Body of pancreas (tissue), 4 donors: ENCODE data around the gene RBM26. TPM values are rescaled to one million over a fixed set of nuclear protein-coding genes. Genes with fewer than 3 reads are reported as not detected.

Source experiments
- ATAC-seq: fragments of 150-250 bp; one replicate; pipeline ENCODE4 v1.9.1; 2016
- DNase-seq, 4 donors: peaks; one replicate each; pipeline ENCODE4 v3.0.0-alpha.2; 2019
- H3K27ac ChIP-seq, 4 donors: fragments of 200-600 bp; sonication (generic); 1 replicate in 3 of 4; 2 replicates in 1 of 4; pipeline versions ENCODE4 v1.5.1 to v1.6.1; 2016 to 2019; ENCODE audit warnings: mild to moderate bottlenecking in 1 of 4, mixed read lengths in 1 of 4, moderate library complexity in 1 of 4
- H3K27me3 ChIP-seq, 2 donors: fragments of 200-600 bp; sonication (generic); one replicate each; pipeline ENCODE4 v1.6.0; 2016; ENCODE audit warnings: mild to moderate bottlenecking in 1 of 2
- H3K36me3 ChIP-seq, 2 donors: fragments of 200-600 bp; sonication (generic); replicated peaks in 1 of 2; 2 replicates each; pipeline ENCODE4 v1.5.1; 2016; ENCODE audit warnings: low read depth in 2 of 2; ENCODE audit not compliant: insufficient read depth in 1 of 2
- H3K4me1 ChIP-seq: fragments of 200-600 bp; sonication (generic); one replicate; pipeline ENCODE4 v1.6.0; 2016
- H3K4me3 ChIP-seq, 2 donors: fragments of 200-600 bp; sonication (generic); 1 replicate in 1 of 2; 2 replicates in 1 of 2; pipeline ENCODE4 v1.5.1; 2016 to 2019
- H3K9me3 ChIP-seq, 3 donors: fragments of 200-600 bp; sonication (generic); 1 replicate in 2 of 3; 2 replicates in 1 of 3; pipeline ENCODE4 v1.5.1; 2016
- POLR2A ChIP-seq, 3 donors: fragments of 450-650 bp; IDR thresholded peaks; one replicate each; pipeline ENCODE4 v1.6.1; 2016; ENCODE audit warnings: antibody characterized with exemption in 3 of 3, mild to moderate bottlenecking in 2 of 3
- WGBS, 2 donors: methylation state at CpG; one replicate each; pipeline ENCODE4 v1.1.5; 2017; 5-methylcytosine and 5-hydroxymethylcytosine counted together
- intact Hi-C: fragments of 100-400 bp; cut with DNase I; formaldehyde crosslinking; loops from one replicate; pipeline ENCODE4 v1.15.1; 2023
- total RNA-seq, 2 donors: library from RNA; depleted of rRNA; stranded (reverse); fragments of >200 nt; gene quantifications; one replicate each; pipeline ENCODE4 v1.1.0, GENCODE V29; 2016
- TF ChIP-seq, protein P1 (sequence below), 7 experiments: fragments of 450-650 bp in 4 of 7; fragments of 200-600 bp in 3 of 7; sonication (generic) in 3 of 7; IDR thresholded peaks; one replicate each; pipeline ENCODE4 v1.5.1; 2016 to 2019; ENCODE audit warnings: antibody characterized with exemption in 7 of 7

RBM26 gene
- total RNA-seq, 2 donors from 2014 or later = 32.3 to 38.1 TPM

DNA sequence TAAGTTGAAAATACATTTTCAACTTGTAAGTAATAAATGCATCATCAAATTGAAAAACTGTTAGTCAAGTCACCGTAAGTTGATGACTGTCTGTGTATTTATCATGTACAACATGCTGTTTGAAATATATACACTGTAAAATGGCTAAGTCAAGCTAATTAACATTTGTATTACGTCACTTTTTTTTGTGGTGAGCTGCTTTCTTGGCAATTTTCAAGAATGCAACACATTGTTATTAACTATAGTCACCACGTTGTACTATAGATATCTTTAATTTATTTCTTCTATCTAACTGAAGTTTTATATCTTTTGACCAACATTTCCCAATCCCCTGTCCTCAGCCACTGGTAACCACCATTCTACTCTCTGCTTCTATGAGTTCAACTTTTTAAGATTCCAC lies 57.0 kb downstream of the RBM26 start:
- ATAC-seq = no peak
- Histone ChIP-seq H3K4me1 (no peaks in the 10 kb centered on the region), H3K27me3 (no peaks in the 10 kb centered on the region), H3K4me3 (no peak overlapping the region), H3K27ac (no peak overlapping the region), H3K36me3 (peaks cover 0 to 12% of the 10 kb centered on the region in 2 donors), H3K9me3 (no peaks in the 10 kb centered on the region)
- no peak for DNase-seq
- WGBS, 2 donors = 90 to 91% methylated on average over 3 of the region's 3 CpGs
- TF ChIP-seq POLR2A (IDR thresholded peaks at IDR 0.05) = no peak
- TF ChIP-seq, protein P1, sequence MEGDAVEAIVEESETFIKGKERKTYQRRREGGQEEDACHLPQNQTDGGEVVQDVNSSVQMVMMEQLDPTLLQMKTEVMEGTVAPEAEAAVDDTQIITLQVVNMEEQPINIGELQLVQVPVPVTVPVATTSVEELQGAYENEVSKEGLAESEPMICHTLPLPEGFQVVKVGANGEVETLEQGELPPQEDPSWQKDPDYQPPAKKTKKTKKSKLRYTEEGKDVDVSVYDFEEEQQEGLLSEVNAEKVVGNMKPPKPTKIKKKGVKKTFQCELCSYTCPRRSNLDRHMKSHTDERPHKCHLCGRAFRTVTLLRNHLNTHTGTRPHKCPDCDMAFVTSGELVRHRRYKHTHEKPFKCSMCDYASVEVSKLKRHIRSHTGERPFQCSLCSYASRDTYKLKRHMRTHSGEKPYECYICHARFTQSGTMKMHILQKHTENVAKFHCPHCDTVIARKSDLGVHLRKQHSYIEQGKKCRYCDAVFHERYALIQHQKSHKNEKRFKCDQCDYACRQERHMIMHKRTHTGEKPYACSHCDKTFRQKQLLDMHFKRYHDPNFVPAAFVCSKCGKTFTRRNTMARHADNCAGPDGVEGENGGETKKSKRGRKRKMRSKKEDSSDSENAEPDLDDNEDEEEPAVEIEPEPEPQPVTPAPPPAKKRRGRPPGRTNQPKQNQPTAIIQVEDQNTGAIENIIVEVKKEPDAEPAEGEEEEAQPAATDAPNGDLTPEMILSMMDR (IDR thresholded peaks at IDR 0.05) = no peak
- intact Hi-C loops = no loop called here

DNA sequence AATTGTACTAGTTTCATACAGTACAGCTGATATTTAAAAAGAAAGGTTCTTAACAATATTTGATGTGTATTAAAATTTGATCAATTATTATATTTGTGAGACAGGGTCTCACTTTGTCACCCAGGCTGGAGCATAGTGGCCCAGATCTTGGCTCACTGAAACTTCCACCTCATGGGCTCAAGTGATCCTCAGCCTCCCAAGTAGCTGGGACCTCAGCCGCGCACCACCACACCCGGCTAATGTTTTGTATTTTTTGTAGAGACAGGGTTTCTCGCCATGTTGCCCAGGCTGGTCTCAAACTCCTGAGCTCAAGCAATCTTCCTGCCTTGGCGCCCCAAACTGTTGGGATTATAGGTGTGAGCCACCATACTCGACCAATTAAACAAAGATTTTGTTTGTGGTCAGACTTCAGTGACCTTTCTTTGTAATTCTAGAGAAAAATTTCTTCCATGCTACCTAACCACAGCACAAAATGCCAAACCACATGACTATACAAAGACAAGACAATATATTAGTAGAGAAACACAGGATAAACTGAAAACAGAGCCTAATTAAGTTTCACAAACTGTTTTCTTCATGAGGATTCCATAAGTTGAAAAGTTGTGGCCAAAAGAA lies 59.6 kb downstream of the RBM26 start:
- no peak for TF ChIP-seq POLR2A (IDR thresholded peaks at IDR 0.05)
- TF ChIP-seq, protein P1 (IDR thresholded peaks at IDR 0.05) = no peak
- intact Hi-C loops = no loop called here
- Histone ChIP-seq H3K9me3 (no peaks in the 10 kb centered on the region), H3K4me3 (no peak overlapping the region), H3K27ac (no peak overlapping the region), H3K36me3 (peaks cover 0 to 15% of the 10 kb centered on the region in 2 donors), H3K27me3 (no peaks in the 10 kb centered on the region), H3K4me1 (no peaks in the 10 kb centered on the region)
- 93 to 95% methylated on average over 6 of the region's 6 CpGs for whole genome bisulfite sequencing, 2 donors
- DNase-seq (no peak), ATAC-seq (no peak)

DNA sequence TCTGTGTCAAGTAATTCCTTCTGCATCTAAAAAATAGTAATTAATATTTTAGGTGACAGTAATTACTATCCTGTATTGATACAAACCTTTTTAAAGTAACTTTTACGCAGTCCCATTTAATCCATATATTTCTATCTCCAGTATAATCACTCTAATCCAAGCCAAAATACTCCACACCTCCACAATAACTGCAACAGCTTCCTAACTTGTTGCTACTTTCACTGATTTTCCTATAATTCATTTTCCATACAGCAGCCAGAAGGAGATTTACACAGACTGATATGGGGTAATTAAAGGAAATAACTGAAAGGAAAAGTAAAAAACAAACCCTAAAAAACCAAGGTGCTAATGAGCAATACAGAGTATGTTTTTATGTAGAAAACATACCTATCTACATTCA lies 64.9 kb downstream of the RBM26 start:
- intact Hi-C loops = no loop called here
- ATAC-seq (no peak), DNase-seq (no peak)
- TF ChIP-seq POLR2A (IDR thresholded peaks at IDR 0.05) = no peak
- TF ChIP-seq, protein P1 (IDR thresholded peaks at IDR 0.05) = no peak
- no peak overlapping the region for H3K4me3 ChIP-seq
- H3K27me3 ChIP-seq = no peaks in the 10 kb centered on the region
- H3K36me3 ChIP-seq = peaks cover 4 to 29% of the 10 kb centered on the region in 2 donors
- H3K4me1 ChIP-seq = no peaks in the 10 kb centered on the region
- H3K27ac ChIP-seq = no peak overlapping the region
- no peaks in the 10 kb centered on the region for H3K9me3 ChIP-seq
- 91 to 100% methylated on average over 1 of the region's 1 CpG for WGBS, 2 donors

DNA sequence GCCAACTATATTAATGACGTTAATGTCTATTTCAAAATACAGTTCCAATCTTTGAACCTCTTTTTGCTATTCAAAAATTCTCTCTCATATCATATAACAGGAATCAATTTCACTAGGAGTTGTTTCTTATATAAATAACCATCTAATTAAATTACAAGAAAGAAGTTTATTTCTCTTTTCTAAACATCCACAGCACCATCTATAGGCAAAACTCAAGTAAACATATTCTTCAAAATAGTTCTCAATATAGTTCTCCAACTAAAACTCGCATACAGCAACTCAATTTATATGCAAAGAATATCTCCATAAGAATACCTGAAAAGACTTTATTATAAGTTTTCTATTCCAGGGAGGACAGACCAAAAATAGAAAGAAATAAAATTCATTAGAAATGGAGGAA lies 65.6 kb downstream of the RBM26 start:
- Histone ChIP-seq H3K27ac (no peak overlapping the region), H3K9me3 (no peaks in the 10 kb centered on the region), H3K27me3 (no peaks in the 10 kb centered on the region), H3K36me3 (peaks cover 4 to 32% of the 10 kb centered on the region in 2 donors), H3K4me1 (no peaks in the 10 kb centered on the region), H3K4me3 (no peak overlapping the region)
- ATAC-seq (no peak), DNase-seq (no peak)
- no peak for TF ChIP-seq POLR2A (IDR thresholded peaks at IDR 0.05)
- TF ChIP-seq, protein P1 (IDR thresholded peaks at IDR 0.05) = no peak
- intact Hi-C loops = no loop called here
- WGBS, 2 donors = 87 to 92% methylated on average over 2 of the region's 2 CpGs

DNA sequence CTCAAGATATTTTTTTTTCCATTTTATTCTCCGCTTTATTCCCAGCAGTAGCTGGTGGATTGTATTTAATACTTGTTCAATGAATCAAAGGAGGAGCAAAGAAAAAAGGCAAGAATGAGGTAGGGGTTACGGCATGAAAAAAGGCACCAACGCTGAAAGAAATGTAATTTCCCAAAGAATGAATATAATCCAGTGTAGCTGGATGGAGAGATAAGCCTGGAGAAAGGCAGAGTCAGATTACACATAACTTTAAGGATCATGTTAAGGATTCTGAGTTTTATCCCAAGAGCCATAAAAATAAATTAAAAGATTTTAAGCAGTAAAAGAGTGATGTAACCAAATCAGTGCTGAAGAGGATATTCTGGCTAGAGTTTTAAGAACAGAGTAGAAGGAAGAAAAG lies 67.7 kb downstream of the RBM26 start:
- no peak overlapping the region for H3K4me3 ChIP-seq
- H3K27ac ChIP-seq = no peak overlapping the region
- intact Hi-C loops = no loop called here
- DNase-seq (no peak), ATAC-seq (no peak)
- TF ChIP-seq, protein P1 (IDR thresholded peaks at IDR 0.05) = no peak
- no peak for TF ChIP-seq POLR2A (IDR thresholded peaks at IDR 0.05)
- no peaks in the 10 kb centered on the region for H3K27me3 ChIP-seq
- H3K9me3 ChIP-seq = no peaks in the 10 kb centered on the region
- no peaks in the 10 kb centered on the region for H3K4me1 ChIP-seq
- peaks cover 4 to 32% of the 10 kb centered on the region in 2 donors for H3K36me3 ChIP-seq
- WGBS, 2 donors = 92 to 98% methylated on average over 3 of the region's 3 CpGs
